ENCODE measurements around the gene NFIB.

Gene NFIB

GRCh38 chr9:14180960-14181537 lies 132.9 kb downstream of the NFIB start:
- no peak overlapping the region for H3K4me3 ChIP-seq (ENCODE audit: low read length)
- DNase-seq (ENCODE audit: low read depth) = no peak
- no peak for TF ChIP-seq CTCF (conservative IDR thresholded peaks at IDR 0.05; ENCODE audit: low read length)

GRCh38 chr9:14180093-14180959 lies 133.6 kb downstream of the NFIB start:
- no peak for TF ChIP-seq CTCF (conservative IDR thresholded peaks at IDR 0.05; ENCODE audit: low read length)
- no peak for DNase-seq (ENCODE audit: low read depth)
- no peak overlapping the region for H3K4me3 ChIP-seq (ENCODE audit: low read length)

GRCh38 chr9:14179449-14179848 lies 134.5 kb downstream of the NFIB start:
- TF ChIP-seq CTCF (conservative IDR thresholded peaks at IDR 0.05; ENCODE audit: low read length) = no peak
- no peak for DNase-seq (ENCODE audit: low read depth)
- no peak overlapping the region for H3K4me3 ChIP-seq (ENCODE audit: low read length)

- DNase-seq (ENCODE audit: low read depth) = no peak
- H3K4me3 ChIP-seq (ENCODE audit: low read length) = no peak overlapping the region
- TF ChIP-seq CTCF (conservative IDR thresholded peaks at IDR 0.05; ENCODE audit: low read length) = no peak
These were observed 138.2 kb downstream of the NFIB start for GRCh38 chr9:14175778-14176177.

GRCh38 chr9:14173713-14174112 lies 140.2 kb downstream of the NFIB start:
- no peak for TF ChIP-seq CTCF (conservative IDR thresholded peaks at IDR 0.05; ENCODE audit: low read length)
- DNase-seq (ENCODE audit: low read depth) = no peak
- H3K4me3 ChIP-seq (ENCODE audit: low read length) = no peak overlapping the region

GRCh38 chr9:14170973-14171596 lies 142.9 kb downstream of the NFIB start:
- H3K4me3 ChIP-seq (ENCODE audit: low read length) = no peak overlapping the region
- no peak for TF ChIP-seq CTCF (conservative IDR thresholded peaks at IDR 0.05; ENCODE audit: low read length)
- DNase-seq (ENCODE audit: low read depth) = no peak
